ENCODE measurements around the gene ZCWPW2. TPM values are rescaled to one million over a fixed set of nuclear protein-coding genes. Genes with fewer than 3 reads are reported as not detected.
A peak's percentile ranks its signal among the peaks of the same experiment; 100 is the strongest.

Gene ZCWPW2
- total RNA-seq, 2 experiments from 2014 or later: 0.27 to 0.28 TPM

DNA sequence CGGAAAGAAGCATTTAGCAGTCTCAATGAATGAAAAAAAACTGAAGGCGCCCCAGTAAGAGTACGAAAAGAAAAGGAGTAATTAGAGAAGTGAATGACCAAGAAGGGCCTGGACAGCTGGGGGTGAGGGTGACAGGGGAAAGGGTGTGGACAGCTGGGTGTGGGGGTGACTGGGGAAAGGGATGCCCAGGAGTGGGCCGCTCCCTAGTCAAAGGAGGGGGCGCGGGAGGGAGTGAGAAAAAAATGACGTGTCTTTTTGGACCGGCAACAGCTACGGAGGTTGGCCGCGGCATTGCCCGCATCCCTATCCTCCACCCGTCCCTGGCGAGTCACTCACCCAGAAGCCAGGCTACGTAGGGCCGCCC lies 274 bp upstream of the ZCWPW2 start:
- Mint-ChIP-seq H3K9me3 (peaks cover 2% of the 10 kb centered on the region), H3K27ac (peak overlapping the region; percentile 99), H3K36me3 (ENCODE audit: low read depth) (peaks cover 45% of the 10 kb centered on the region), H3K4me1 (ENCODE audit: low read depth) (peaks cover 60% of the 10 kb centered on the region), H3K27me3 (no peaks in the 10 kb centered on the region), H3K4me3 (peak overlapping the region; percentile 100)
- TF ChIP-seq, protein P1, sequence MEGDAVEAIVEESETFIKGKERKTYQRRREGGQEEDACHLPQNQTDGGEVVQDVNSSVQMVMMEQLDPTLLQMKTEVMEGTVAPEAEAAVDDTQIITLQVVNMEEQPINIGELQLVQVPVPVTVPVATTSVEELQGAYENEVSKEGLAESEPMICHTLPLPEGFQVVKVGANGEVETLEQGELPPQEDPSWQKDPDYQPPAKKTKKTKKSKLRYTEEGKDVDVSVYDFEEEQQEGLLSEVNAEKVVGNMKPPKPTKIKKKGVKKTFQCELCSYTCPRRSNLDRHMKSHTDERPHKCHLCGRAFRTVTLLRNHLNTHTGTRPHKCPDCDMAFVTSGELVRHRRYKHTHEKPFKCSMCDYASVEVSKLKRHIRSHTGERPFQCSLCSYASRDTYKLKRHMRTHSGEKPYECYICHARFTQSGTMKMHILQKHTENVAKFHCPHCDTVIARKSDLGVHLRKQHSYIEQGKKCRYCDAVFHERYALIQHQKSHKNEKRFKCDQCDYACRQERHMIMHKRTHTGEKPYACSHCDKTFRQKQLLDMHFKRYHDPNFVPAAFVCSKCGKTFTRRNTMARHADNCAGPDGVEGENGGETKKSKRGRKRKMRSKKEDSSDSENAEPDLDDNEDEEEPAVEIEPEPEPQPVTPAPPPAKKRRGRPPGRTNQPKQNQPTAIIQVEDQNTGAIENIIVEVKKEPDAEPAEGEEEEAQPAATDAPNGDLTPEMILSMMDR (IDR thresholded peaks at IDR 0.05): no peak
- peaks cover under 1 to 5% of the 10 kb centered on the region in 2 experiments for H3K9me3 ChIP-seq (ENCODE audit: control insufficient read depth in 1 of 2, insufficient read depth in 1 of 2, low read length in 2 of 2)
- intact Hi-C loops (cut with DNase I, micrococcal nuclease): loop anchor here (2.0 to 10.0 kb wide), 4 partner anchors 107 to 983 kb away; partner anchors contain the start of genes SLC4A7 (in 2 of the 2), CMC1 (in 1 of the 2) and NEK10 (in 1 of the 2)
- peaks cover 17% of the 10 kb centered on the region for H3K4me1 ChIP-seq (ENCODE audit: insufficient read depth, low read length)
- peak overlapping the region; percentile 91 to 99 for H3K27ac ChIP-seq (ENCODE audit: low read depth in 1 of 2, low read length in 2 of 2)
- no peak for DNase-seq
- peaks cover 2% of the 10 kb centered on the region for H3K36me3 ChIP-seq (ENCODE audit: insufficient read depth, low read length)
- ATAC-seq (ENCODE audit: poor library complexity): no peak
- ChIA-PET POLR2A (interaction anchor here (0.7 to 2.8 kb wide), 14 partner anchors 9 to 866 kb away, joined by 3 to 28 read pairs (median 8); partner anchors contain the start of genes CMC1 and SLC4A7), CTCF (interaction anchor here (0.8 to 2.1 kb wide), 11 partner anchors 10 to 979 kb away, joined by 3 to 7 read pairs (median 5); partner anchors contain the start of gene NEK10)
- peak overlapping the region; percentile 96 for H3K4me3 ChIP-seq (ENCODE audit: low read length)
- no peaks in the 10 kb centered on the region for H3K27me3 ChIP-seq (ENCODE audit: control insufficient read depth in 1 of 2, insufficient read depth in 2 of 2, low read length in 2 of 2)

DNA sequence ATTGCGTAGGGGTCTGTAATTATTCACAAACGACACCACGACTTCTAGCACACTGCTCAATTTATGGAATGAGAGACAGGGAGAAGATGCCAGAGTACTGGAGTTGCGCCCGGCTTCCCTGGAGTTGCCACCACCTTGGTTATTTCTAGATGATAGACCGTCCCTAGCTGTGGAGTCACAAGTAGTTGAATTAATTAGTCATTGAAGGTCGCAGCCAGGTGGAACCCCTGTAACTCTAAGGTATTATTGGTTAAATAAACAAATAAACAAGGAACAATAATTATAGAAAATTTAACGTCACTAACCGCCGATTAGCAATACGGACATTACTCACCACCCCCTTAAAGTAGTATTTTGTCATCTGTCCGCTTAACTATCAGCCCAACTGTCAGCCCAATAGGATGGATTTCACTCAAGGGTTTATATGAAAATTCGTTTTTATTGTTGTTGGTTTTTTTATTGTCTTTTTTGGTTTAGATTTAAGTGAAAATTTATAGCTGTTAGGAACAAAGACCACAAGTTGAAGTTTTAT lies 1.0 kb downstream of the ZCWPW2 start:
- POLR2A ChIA-PET: interaction anchor here (0.6 to 2.8 kb wide), 14 partner anchors 8 to 865 kb away, joined by 3 to 28 read pairs (median 6); partner anchors contain the start of genes CMC1 and SLC4A7
- DNase-seq (no peak), ATAC-seq (ENCODE audit: poor library complexity) (no peak)
- Mint-ChIP-seq H3K4me1 (ENCODE audit: low read depth) (peaks cover 55% of the 10 kb centered on the region), H3K27ac (peak overlapping the region; percentile 99), H3K9me3 (peaks cover 5% of the 10 kb centered on the region), H3K27me3 (no peaks in the 10 kb centered on the region), H3K36me3 (ENCODE audit: low read depth) (peaks cover 56% of the 10 kb centered on the region), H3K4me3 (peak overlapping the region; percentile 100)
- CTCF ChIA-PET: interaction anchor here (0.5 to 2.1 kb wide), 9 partner anchors 10 to 980 kb away, joined by 3 to 7 read pairs (median 3); partner anchors contain the start of genes CMC1 and NEK10
- intact Hi-C loops (cut with DNase I, micrococcal nuclease): loop anchor here (2.0 to 10.0 kb wide), 4 partner anchors 109 to 985 kb away; partner anchors contain the start of genes SLC4A7 (in 2 of the 2), CMC1 (in 1 of the 2) and NEK10 (in 1 of the 2)
- H3K4me3 ChIP-seq (ENCODE audit: low read length): peak overlapping the region; percentile 96
- H3K27me3 ChIP-seq (ENCODE audit: control insufficient read depth in 1 of 2, insufficient read depth in 2 of 2, low read length in 2 of 2): no peaks in the 10 kb centered on the region
- H3K4me1 ChIP-seq (ENCODE audit: insufficient read depth, low read length): peaks cover 17% of the 10 kb centered on the region
- peaks cover 2% of the 10 kb centered on the region for H3K36me3 ChIP-seq (ENCODE audit: insufficient read depth, low read length)
- H3K27ac ChIP-seq (ENCODE audit: low read depth in 1 of 2, low read length in 2 of 2): peak overlapping the region; percentile 91 to 99
- peaks cover 5 to 10% of the 10 kb centered on the region in 2 experiments for H3K9me3 ChIP-seq (ENCODE audit: control insufficient read depth in 1 of 2, insufficient read depth in 1 of 2, low read length in 2 of 2)
- TF ChIP-seq, protein P1 (IDR thresholded peaks at IDR 0.05): no peak

DNA sequence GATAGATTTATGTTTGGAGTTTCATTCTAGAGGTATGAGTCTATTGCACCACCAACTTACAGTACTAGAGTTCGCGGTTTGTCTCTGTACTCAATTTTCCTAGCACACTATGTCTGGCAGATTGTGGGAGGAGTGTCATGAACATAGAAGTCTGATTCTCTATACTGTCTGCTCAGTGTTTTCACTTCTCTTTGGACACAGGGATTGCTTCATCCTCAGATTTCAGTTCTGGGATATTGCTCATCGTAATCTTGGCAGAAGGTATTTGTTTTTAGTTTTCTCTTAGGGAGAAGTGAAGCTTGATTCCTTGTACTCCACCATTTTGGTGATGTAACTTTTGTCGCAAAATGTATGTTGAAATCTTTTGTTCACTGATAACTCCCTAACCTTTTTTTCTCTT lies 27.9 kb downstream of the ZCWPW2 start:
- H3K4me1 ChIP-seq (ENCODE audit: insufficient read depth, low read length): no peaks in the 10 kb centered on the region
- ChIA-PET POLR2A (no interaction called here), CTCF (no interaction called here)
- peaks cover 8% of the 10 kb centered on the region for H3K9me3 Mint-ChIP-seq
- no peak overlapping the region for H3K4me3 ChIP-seq (ENCODE audit: low read length)
- H3K36me3 ChIP-seq (ENCODE audit: insufficient read depth, low read length): no peaks in the 10 kb centered on the region
- no peaks in the 10 kb centered on the region for H3K4me1 Mint-ChIP-seq (ENCODE audit: low read depth)
- TF ChIP-seq, protein P1 (IDR thresholded peaks at IDR 0.05): no peak
- H3K36me3 Mint-ChIP-seq (ENCODE audit: low read depth): peaks cover 9% of the 10 kb centered on the region
- peaks cover 0 to 4% of the 10 kb centered on the region in 2 experiments for H3K9me3 ChIP-seq (ENCODE audit: control insufficient read depth in 1 of 2, insufficient read depth in 1 of 2, low read length in 2 of 2)
- DNase-seq (peak in 2 of 14 experiments; percentile 4 to 5), ATAC-seq (ENCODE audit: poor library complexity) (no peak)
- intact Hi-C loops (cut with DNase I, micrococcal nuclease): no loop called here
- H3K27ac Mint-ChIP-seq: no peak overlapping the region
- no peaks in the 10 kb centered on the region for H3K27me3 ChIP-seq (ENCODE audit: control insufficient read depth in 1 of 2, insufficient read depth in 2 of 2, low read length in 2 of 2)
- H3K4me3 Mint-ChIP-seq: no peak overlapping the region
- no peak overlapping the region for H3K27ac ChIP-seq (ENCODE audit: low read depth in 1 of 2, low read length in 2 of 2)
- no peaks in the 10 kb centered on the region for H3K27me3 Mint-ChIP-seq

All from CD4-positive, alpha-beta T cell (primary cell).